ENCODE measurements around the gene KCTD13. TPM values are rescaled to one million over a fixed set of nuclear protein-coding genes. Genes with fewer than 3 reads are reported as not detected.

KCTD13 gene
- polyA plus RNA-seq (2013, experiment 1 of 2): 10.9 TPM
- 10.4 TPM for polyA plus RNA-seq (2013, experiment 2 of 2)

- H3K9me3 ChIP-seq (ENCODE audit: control insufficient read depth, low read length): no peaks in the 10 kb centered on the region
- H4K91ac ChIP-seq (ENCODE audit: low read length): peak within 1 kb of the TSS; percentile 83
- peak within 1 kb of the TSS; percentile 93 for H3K9ac ChIP-seq (ENCODE audit: low read length)
- H3K4me3 ChIP-seq (ENCODE audit: insufficient read depth in 1 of 2, low read depth in 1 of 2, low read length in 2 of 2): peak within 1 kb of the TSS; percentile 82 to 88
- H3K27me3 ChIP-seq (ENCODE audit: control insufficient read depth in 1 of 2, insufficient read depth in 1 of 2, low read length in 2 of 2): no peaks in the 10 kb centered on the region
- H3K4me2 ChIP-seq (ENCODE audit: low read length, poor library complexity, severe bottlenecking): peak within 1 kb of the TSS; percentile 75
- H3K4me1 ChIP-seq (ENCODE audit: control insufficient read depth, insufficient read depth, low read depth, low read length): peaks cover 16% of the 10 kb centered on the region
- H2BK15ac ChIP-seq (ENCODE audit: low read depth, poor library complexity, severe bottlenecking): no peak within 1 kb of the TSS
- peak within 1 kb of the TSS; percentile 48 for H2AFZ ChIP-seq (ENCODE audit: low read depth, low read length)
- under 1% methylated on average over 78 of the region's 89 CpGs for WGBS
- H2BK5ac ChIP-seq (ENCODE audit: low read depth, low read length, poor library complexity, severe bottlenecking): no peak within 1 kb of the TSS
- H3K14ac ChIP-seq (ENCODE audit: low read length in 2 of 2): peak within 1 kb of the TSS in 1 of 2 experiments; percentile 92
- peak; percentile 87 for DNase-seq
- H3K18ac ChIP-seq (ENCODE audit: low read depth in 1 of 2, low read length in 2 of 2): peak within 1 kb of the TSS; percentile 72 to 93
- peak within 1 kb of the TSS in 1 of 2 experiments; percentile 64 for H3K23ac ChIP-seq (ENCODE audit: low read length in 2 of 2)
- peak within 1 kb of the TSS; percentile 61 for H2AK5ac ChIP-seq (ENCODE audit: low read length, severe bottlenecking)
- H2BK120ac ChIP-seq (ENCODE audit: low read depth, low read length): no peak within 1 kb of the TSS
- H3K4ac ChIP-seq (ENCODE audit: low read depth in 1 of 2, low read length in 2 of 2): peak within 1 kb of the TSS in 1 of 2 experiments; percentile 62
- H2BK12ac ChIP-seq (ENCODE audit: low read length in 2 of 2): no peak within 1 kb of the TSS
- H4K8ac ChIP-seq (ENCODE audit: low read length): peak within 1 kb of the TSS; percentile 92
- peaks cover 7 to 21% of the 10 kb centered on the region in 2 experiments for H3K36me3 ChIP-seq (ENCODE audit: control insufficient read depth in 1 of 2, insufficient read depth in 2 of 2, low read depth in 1 of 2, low read length in 2 of 2)
- peaks cover 17% of the 10 kb centered on the region for H3K79me1 ChIP-seq (replicated peaks; ENCODE audit: low read length, poor library complexity, severe bottlenecking)
- H3K27ac ChIP-seq (ENCODE audit: low read length, poor library complexity, severe bottlenecking): peak within 1 kb of the TSS; percentile 21
Measured at GRCh38 chr16:29925781-29926710, at the start of gene KCTD13. KCTD13 (minus strand) TSS chr16:29926226; CDS start chr16:29926033, 193 bp downstream.

- no peak overlapping the region for H3K18ac ChIP-seq (ENCODE audit: low read depth in 1 of 2, low read length in 2 of 2)
- H4K91ac ChIP-seq (ENCODE audit: low read length): no peak overlapping the region
- H2AFZ ChIP-seq (ENCODE audit: low read depth, low read length): no peak overlapping the region
- peaks cover 18% of the 10 kb centered on the region for H3K4me1 ChIP-seq (ENCODE audit: control insufficient read depth, insufficient read depth, low read depth, low read length)
- peak overlapping the region; percentile 80 for H3K4me2 ChIP-seq (ENCODE audit: low read length, poor library complexity, severe bottlenecking)
- no peak overlapping the region for H3K27ac ChIP-seq (ENCODE audit: low read length, poor library complexity, severe bottlenecking)
- peak overlapping the region; percentile 78 to 98 for H3K4me3 ChIP-seq (ENCODE audit: insufficient read depth in 1 of 2, low read depth in 1 of 2, low read length in 2 of 2)
- no peak overlapping the region for H2BK12ac ChIP-seq (ENCODE audit: low read length in 2 of 2)
- no peak overlapping the region for H2AK5ac ChIP-seq (ENCODE audit: low read length, severe bottlenecking)
- peak overlapping the region in 1 of 2 experiments; percentile 36 for H3K14ac ChIP-seq (ENCODE audit: low read length in 2 of 2)
- peaks cover 26% of the 10 kb centered on the region for H3K79me1 ChIP-seq (replicated peaks; ENCODE audit: low read length, poor library complexity, severe bottlenecking)
- H3K4ac ChIP-seq (ENCODE audit: low read depth in 1 of 2, low read length in 2 of 2): peak overlapping the region in 1 of 2 experiments; percentile 64
- 79% methylated on average over 5 of the region's 5 CpGs for WGBS
- no peak overlapping the region for H2BK5ac ChIP-seq (ENCODE audit: low read depth, low read length, poor library complexity, severe bottlenecking)
- no peaks in the 10 kb centered on the region for H3K9me3 ChIP-seq (ENCODE audit: control insufficient read depth, low read length)
- peak overlapping the region; percentile 16 for H2BK15ac ChIP-seq (ENCODE audit: low read depth, poor library complexity, severe bottlenecking)
- peak overlapping the region; percentile 97 for H3K9ac ChIP-seq (ENCODE audit: low read length)
- no peaks in the 10 kb centered on the region for H3K27me3 ChIP-seq (ENCODE audit: control insufficient read depth in 1 of 2, insufficient read depth in 1 of 2, low read length in 2 of 2)
- no peak for DNase-seq
- no peak overlapping the region for H3K23ac ChIP-seq (ENCODE audit: low read length in 2 of 2)
- H2BK120ac ChIP-seq (ENCODE audit: low read depth, low read length): no peak overlapping the region
- peaks cover 44 to 52% of the 10 kb centered on the region in 2 experiments for H3K36me3 ChIP-seq (ENCODE audit: control insufficient read depth in 1 of 2, insufficient read depth in 2 of 2, low read depth in 1 of 2, low read length in 2 of 2)
- H4K8ac ChIP-seq (ENCODE audit: low read length): no peak overlapping the region
Measured at GRCh38 chr16:29975134-29975538, 49.1 kb upstream of the KCTD13 start.

- Histone ChIP-seq H3K4me3 (ENCODE audit: insufficient read depth in 1 of 2, low read depth in 1 of 2, low read length in 2 of 2) (peak overlapping the region; percentile 78 to 98), H3K36me3 (ENCODE audit: control insufficient read depth in 1 of 2, insufficient read depth in 2 of 2, low read depth in 1 of 2, low read length in 2 of 2) (peaks cover 42 to 49% of the 10 kb centered on the region in 2 experiments), H4K8ac (ENCODE audit: low read length) (no peak overlapping the region), H3K4me2 (ENCODE audit: low read length, poor library complexity, severe bottlenecking) (peak overlapping the region; percentile 80), H2AK5ac (ENCODE audit: low read length, severe bottlenecking) (peak overlapping the region; percentile 43), H2BK12ac (ENCODE audit: low read length in 2 of 2) (peak overlapping the region in 1 of 2 experiments; percentile 61), H3K4ac (ENCODE audit: low read depth in 1 of 2, low read length in 2 of 2) (peak overlapping the region; percentile 64 to 73), H2BK120ac (ENCODE audit: low read depth, low read length) (no peak overlapping the region), H2AFZ (ENCODE audit: low read depth, low read length) (no peak overlapping the region), H3K14ac (ENCODE audit: low read length in 2 of 2) (peak overlapping the region in 1 of 2 experiments; percentile 94), H3K23ac (ENCODE audit: low read length in 2 of 2) (peak overlapping the region; percentile 57 to 84), H3K79me1 (replicated peaks; ENCODE audit: low read length, poor library complexity, severe bottlenecking) (peaks cover 22% of the 10 kb centered on the region), H3K27ac (ENCODE audit: low read length, poor library complexity, severe bottlenecking) (peak overlapping the region; percentile 84), H3K18ac (ENCODE audit: low read depth in 1 of 2, low read length in 2 of 2) (peak overlapping the region; percentile 85 to 93), H3K27me3 (ENCODE audit: control insufficient read depth in 1 of 2, insufficient read depth in 1 of 2, low read length in 2 of 2) (no peaks in the 10 kb centered on the region), H3K4me1 (ENCODE audit: control insufficient read depth, insufficient read depth, low read depth, low read length) (peaks cover 18% of the 10 kb centered on the region), H2BK5ac (ENCODE audit: low read depth, low read length, poor library complexity, severe bottlenecking) (peak overlapping the region; percentile 36), H3K9ac (ENCODE audit: low read length) (peak overlapping the region; percentile 97), H2BK15ac (ENCODE audit: low read depth, poor library complexity, severe bottlenecking) (peak overlapping the region; percentile 16), H4K91ac (ENCODE audit: low read length) (no peak overlapping the region), H3K9me3 (ENCODE audit: control insufficient read depth, low read length) (no peaks in the 10 kb centered on the region)
- 5% methylated on average over 28 of the region's 31 CpGs for WGBS
- DNase-seq: peak; percentile 27
Measured at GRCh38 chr16:29974291-29975133, 48.5 kb upstream of the KCTD13 start.
